Measurements from ENCODE around the gene ZNHIT2. TPM values are rescaled to one million over a fixed set of nuclear protein-coding genes. Genes with fewer than 3 reads are reported as not detected.

The ZNHIT2 gene
- total and polyA plus RNA-seq, 2 of the 13 experiments (the other 11 are each of a cell fraction or from before 2014, with no cell fraction given): 1.1 to 6.5 TPM

DNA sequence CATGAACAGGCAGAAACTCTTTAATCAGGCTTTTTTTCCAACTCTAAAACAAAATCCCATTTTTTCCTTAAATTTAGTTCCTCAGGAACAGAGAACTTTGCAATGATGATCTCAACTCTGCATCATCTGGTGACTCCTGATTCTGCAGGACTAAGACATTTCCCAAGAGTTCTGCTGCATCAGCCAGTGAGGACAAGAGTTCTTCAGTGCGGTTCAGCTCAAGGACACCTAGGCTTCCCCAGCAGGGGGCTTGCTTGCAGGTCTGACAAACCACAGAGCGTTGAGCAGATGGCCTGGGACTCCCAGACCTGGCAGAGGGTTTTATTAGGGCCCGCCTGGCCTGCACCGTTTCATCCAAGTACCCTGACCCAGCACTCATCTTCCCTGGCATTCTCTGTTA is 40.0 kb downstream of the ZNHIT2 start:
- peaks cover 11 to 27% of the 10 kb centered on the region in 2 experiments for H3K36me3 ChIP-seq (replicated peaks in 1 of 2; ENCODE audit: control insufficient read depth in 1 of 2, insufficient read depth in 2 of 2, low read length in 2 of 2)
- peaks cover 32% of the 10 kb centered on the region for H3K4me1 ChIP-seq (ENCODE audit: insufficient read depth, low read length)
- H3K9me3 ChIP-seq (ENCODE audit: low read length): no peaks in the 10 kb centered on the region
- FAIRE-seq (no peak), DNase-seq (ENCODE audit: low spot score) (no peak), ATAC-seq (peak; percentile 26; the same call in 2 of the 3 replicates)
- TF ChIP-seq POLR2A (IDR thresholded peaks at IDR 0.05; ENCODE audit: insufficient read depth in 1 of 2, low read depth in 2 of 2, low read length in 2 of 2): 0 out of 4 replicates have a peak, but pooled peaks of 1 of the 2 experiments have one; percentile 6
- no peak for TF ChIP-seq ZNF839 (CRISPR knock-in tag; IDR thresholded peaks at IDR 0.05; ENCODE audit: borderline replicate concordance)
- in situ Hi-C loops (cut with HindIII; ENCODE audit: extremely low pct_ligation_motif_present, low pct_unique_long_range_greater_than_20kb) (no loop called here), intact Hi-C loops (cut with micrococcal nuclease; ENCODE audit: unreplicated experiment) (loop anchor here (5.0 kb wide), 1 partner anchor 50 kb away; the partner anchor contains the start of gene SNX15)
- no TSS peak for BruUV-seq (replicated peaks)
- H3K4me2 ChIP-seq (ENCODE audit: low read depth, low read length): no peak overlapping the region
- peaks cover 15% of the 10 kb centered on the region for H3K79me2 ChIP-seq (ENCODE audit: insufficient read depth, low read length)
- no peaks in the 10 kb centered on the region for H3K27me3 ChIP-seq (ENCODE audit: control insufficient read depth in 1 of 2, insufficient read depth in 2 of 2, low read length in 2 of 2)
- no peak overlapping the region for H3K27ac ChIP-seq (ENCODE audit: extremely low read length, insufficient read depth, low read length)
- H3K4me3 ChIP-seq (replicated peaks in 1 of 3; ENCODE audit: insufficient read depth in 1 of 3, low read depth in 2 of 3, low read length in 3 of 3): no peak overlapping the region
- POLR2A ChIA-PET: no interaction called here
- no peak overlapping the region for H3K9ac ChIP-seq (ENCODE audit: insufficient read depth, low read depth, low read length)
- CTCF ChIA-PET (ENCODE audit: low intra/inter-chr PET ratio, low total read pairs): interaction anchor here (0.9 to 2.3 kb wide), 2 partner anchors 49 to 63 kb away, joined by 5 to 17 read pairs; partner anchors contain the start of genes ARL2 and SNX15
- H2AFZ ChIP-seq (ENCODE audit: low read length): no peak overlapping the region
- H4K20me1 ChIP-seq (ENCODE audit: insufficient read depth, low read length): no peaks in the 10 kb centered on the region
- 100% methylated on average over 2 of the region's 4 CpGs for WGBS (ENCODE audit: low lambda C conversion rate)

DNA sequence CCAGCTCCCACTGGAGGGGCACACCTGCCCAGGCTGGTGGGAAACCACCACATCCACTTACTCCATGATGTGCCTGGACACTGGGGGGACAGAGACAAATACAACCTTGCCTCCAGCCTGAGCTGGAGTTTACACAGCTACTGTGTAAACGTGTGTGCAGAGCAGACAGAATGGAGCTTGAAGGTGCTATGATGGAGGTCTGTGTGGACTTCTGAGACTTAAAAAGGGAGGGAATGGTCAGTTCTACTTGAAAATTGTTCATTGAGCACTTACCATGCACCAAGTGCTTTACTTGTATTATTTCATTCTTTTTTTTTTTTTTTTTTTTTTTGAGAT is 44.9 kb downstream of the ZNHIT2 start:
- no peaks in the 10 kb centered on the region for H3K79me2 ChIP-seq (ENCODE audit: insufficient read depth, low read length)
- no peaks in the 10 kb centered on the region for H4K20me1 ChIP-seq (ENCODE audit: insufficient read depth, low read length)
- H2AFZ ChIP-seq (ENCODE audit: low read length): no peak overlapping the region
- no peak overlapping the region for H3K4me3 ChIP-seq (replicated peaks in 1 of 3; ENCODE audit: insufficient read depth in 1 of 3, low read depth in 2 of 3, low read length in 3 of 3)
- H3K4me1 ChIP-seq (ENCODE audit: insufficient read depth, low read length): peaks cover 17% of the 10 kb centered on the region
- peak overlapping the region; percentile 21 for H3K4me2 ChIP-seq (ENCODE audit: low read depth, low read length)
- H3K27me3 ChIP-seq (ENCODE audit: control insufficient read depth in 1 of 2, insufficient read depth in 2 of 2, low read length in 2 of 2): no peaks in the 10 kb centered on the region
- intact Hi-C loops (cut with micrococcal nuclease; ENCODE audit: unreplicated experiment) (no loop called here), in situ Hi-C loops (cut with HindIII; ENCODE audit: extremely low pct_ligation_motif_present, low pct_unique_long_range_greater_than_20kb) (no loop called here)
- H3K36me3 ChIP-seq (replicated peaks in 1 of 2; ENCODE audit: control insufficient read depth in 1 of 2, insufficient read depth in 2 of 2, low read length in 2 of 2): peaks cover 4 to 6% of the 10 kb centered on the region in 2 experiments; a peak in 3 of 5 replicates
- no peak overlapping the region for H3K27ac ChIP-seq (ENCODE audit: extremely low read length, insufficient read depth, low read length)
- CTCF ChIA-PET (ENCODE audit: low intra/inter-chr PET ratio, low total read pairs): no interaction called here
- no CpG with 5 or more reads among the region's 1 CpG for WGBS (ENCODE audit: low lambda C conversion rate)
- DNase-seq (ENCODE audit: low spot score) (no peak), FAIRE-seq (no peak), ATAC-seq (peak; percentile 66)
- no peak overlapping the region for H3K9ac ChIP-seq (ENCODE audit: insufficient read depth, low read depth, low read length)
- POLR2A ChIA-PET: interaction anchor here (0.6 to 1.7 kb wide), 6 partner anchors 15 to 62 kb away, joined by 3 to 6 read pairs (median 3); partner anchors contain the start of genes ARL2, NAALADL1, SAC3D1 and SYVN1
- no peaks in the 10 kb centered on the region for H3K9me3 ChIP-seq (ENCODE audit: low read length)
- no TSS peak for BruUV-seq (replicated peaks)
- TF ChIP-seq, protein P1, sequence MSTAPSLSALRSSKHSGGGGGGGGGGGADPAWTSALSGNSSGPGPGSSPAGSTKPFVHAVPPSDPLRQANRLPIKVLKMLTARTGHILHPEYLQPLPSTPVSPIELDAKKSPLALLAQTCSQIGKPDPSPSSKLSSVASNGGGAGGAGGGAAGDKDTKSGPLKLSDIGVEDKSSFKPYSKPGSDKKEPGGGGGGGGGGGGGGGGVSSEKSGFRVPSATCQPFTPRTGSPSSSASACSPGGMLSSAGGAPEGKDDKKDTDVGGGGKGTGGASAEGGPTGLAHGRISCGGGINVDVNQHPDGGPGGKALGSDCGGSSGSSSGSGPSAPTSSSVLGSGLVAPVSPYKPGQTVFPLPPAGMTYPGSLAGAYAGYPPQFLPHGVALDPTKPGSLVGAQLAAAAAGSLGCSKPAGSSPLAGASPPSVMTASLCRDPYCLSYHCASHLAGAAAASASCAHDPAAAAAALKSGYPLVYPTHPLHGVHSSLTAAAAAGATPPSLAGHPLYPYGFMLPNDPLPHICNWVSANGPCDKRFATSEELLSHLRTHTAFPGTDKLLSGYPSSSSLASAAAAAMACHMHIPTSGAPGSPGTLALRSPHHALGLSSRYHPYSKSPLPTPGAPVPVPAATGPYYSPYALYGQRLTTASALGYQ (CRISPR knock-in tag; IDR thresholded peaks at IDR 0.05): no peak
- 0 out of 2 replicates have a peak, but pooled peaks have one; percentile 11 for TF ChIP-seq SAP130 (CRISPR knock-in tag; IDR thresholded peaks at IDR 0.05; ENCODE audit: low read depth)
- TF ChIP-seq, protein P2, sequence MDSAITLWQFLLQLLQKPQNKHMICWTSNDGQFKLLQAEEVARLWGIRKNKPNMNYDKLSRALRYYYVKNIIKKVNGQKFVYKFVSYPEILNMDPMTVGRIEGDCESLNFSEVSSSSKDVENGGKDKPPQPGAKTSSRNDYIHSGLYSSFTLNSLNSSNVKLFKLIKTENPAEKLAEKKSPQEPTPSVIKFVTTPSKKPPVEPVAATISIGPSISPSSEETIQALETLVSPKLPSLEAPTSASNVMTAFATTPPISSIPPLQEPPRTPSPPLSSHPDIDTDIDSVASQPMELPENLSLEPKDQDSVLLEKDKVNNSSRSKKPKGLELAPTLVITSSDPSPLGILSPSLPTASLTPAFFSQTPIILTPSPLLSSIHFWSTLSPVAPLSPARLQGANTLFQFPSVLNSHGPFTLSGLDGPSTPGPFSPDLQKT (CRISPR knock-in tag; IDR thresholded peaks at IDR 0.05; ENCODE audit: borderline replicate concordance): no peak
- TF ChIP-seq, protein P3, sequence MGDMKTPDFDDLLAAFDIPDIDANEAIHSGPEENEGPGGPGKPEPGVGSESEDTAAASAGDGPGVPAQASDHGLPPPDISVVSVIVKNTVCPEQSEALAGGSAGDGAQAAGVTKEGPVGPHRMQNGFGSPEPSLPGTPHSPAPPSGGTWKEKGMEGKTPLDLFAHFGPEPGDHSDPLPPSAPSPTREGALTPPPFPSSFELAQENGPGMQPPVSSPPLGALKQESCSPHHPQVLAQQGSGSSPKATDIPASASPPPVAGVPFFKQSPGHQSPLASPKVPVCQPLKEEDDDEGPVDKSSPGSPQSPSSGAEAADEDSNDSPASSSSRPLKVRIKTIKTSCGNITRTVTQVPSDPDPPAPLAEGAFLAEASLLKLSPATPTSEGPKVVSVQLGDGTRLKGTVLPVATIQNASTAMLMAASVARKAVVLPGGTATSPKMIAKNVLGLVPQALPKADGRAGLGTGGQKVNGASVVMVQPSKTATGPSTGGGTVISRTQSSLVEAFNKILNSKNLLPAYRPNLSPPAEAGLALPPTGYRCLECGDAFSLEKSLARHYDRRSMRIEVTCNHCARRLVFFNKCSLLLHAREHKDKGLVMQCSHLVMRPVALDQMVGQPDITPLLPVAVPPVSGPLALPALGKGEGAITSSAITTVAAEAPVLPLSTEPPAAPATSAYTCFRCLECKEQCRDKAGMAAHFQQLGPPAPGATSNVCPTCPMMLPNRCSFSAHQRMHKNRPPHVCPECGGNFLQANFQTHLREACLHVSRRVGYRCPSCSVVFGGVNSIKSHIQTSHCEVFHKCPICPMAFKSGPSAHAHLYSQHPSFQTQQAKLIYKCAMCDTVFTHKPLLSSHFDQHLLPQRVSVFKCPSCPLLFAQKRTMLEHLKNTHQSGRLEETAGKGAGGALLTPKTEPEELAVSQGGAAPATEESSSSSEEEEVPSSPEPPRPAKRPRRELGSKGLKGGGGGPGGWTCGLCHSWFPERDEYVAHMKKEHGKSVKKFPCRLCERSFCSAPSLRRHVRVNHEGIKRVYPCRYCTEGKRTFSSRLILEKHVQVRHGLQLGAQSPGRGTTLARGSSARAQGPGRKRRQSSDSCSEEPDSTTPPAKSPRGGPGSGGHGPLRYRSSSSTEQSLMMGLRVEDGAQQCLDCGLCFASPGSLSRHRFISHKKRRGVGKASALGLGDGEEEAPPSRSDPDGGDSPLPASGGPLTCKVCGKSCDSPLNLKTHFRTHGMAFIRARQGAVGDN (CRISPR knock-in tag; IDR thresholded peaks at IDR 0.05): no peak
- TF ChIP-seq NCOA5 (CRISPR knock-in tag; IDR thresholded peaks at IDR 0.05): no peak
- TF ChIP-seq ZNF30 (CRISPR knock-in tag; IDR thresholded peaks at IDR 0.05): no peak
- no peak for TF ChIP-seq SKI (IDR thresholded peaks at IDR 0.05; ENCODE audit: partially characterized antibody)
- no peak for TF ChIP-seq RFXANK (CRISPR knock-in tag; IDR thresholded peaks at IDR 0.05)
